ENCODE measurements around the gene TTLL8. TPM values are rescaled to one million over a fixed set of nuclear protein-coding genes. Genes with fewer than 3 reads are reported as not detected.

TTLL8 gene
- total and polyA plus RNA-seq, 2 donors (not counting 3 experiments of a cell fraction or from before 2014, with no cell fraction given) = not detected

GRCh38 chr22:50032941-50033601, 25.0 kb downstream of the TTLL8 start:
- no peak for FAIRE-seq
- dilution Hi-C loops (cut with MboI; ENCODE audit: extremely low pct_ligation_motif_present, low sequenced_read_pairs) = no loop called here
- BruUV-seq (replicated peaks) = no TSS peak

More at GRCh38 chr22:50032941-50033601, 25.0 kb downstream of the TTLL8 start:
- CTCF ChIA-PET = no interaction called here
- Histone ChIP-seq H3K4me2 (ENCODE audit: insufficient read depth, low read length) (no peak overlapping the region), H3K9ac (replicated peaks; ENCODE audit: extremely low read depth, insufficient read depth, low read length) (no peak overlapping the region), H3K36me3 (ENCODE audit: control insufficient read depth in 2 of 2, extremely low read depth in 1 of 2, insufficient read depth in 2 of 2, low read length in 2 of 2) (no peaks in the 10 kb centered on the region), H4K20me1 (replicated peaks; ENCODE audit: control insufficient read depth, extremely low read depth, insufficient read depth, low read length) (no peaks in the 10 kb centered on the region), H2AFZ (ENCODE audit: low read depth, low read length) (no peak overlapping the region), H3K9me3 (replicated peaks; ENCODE audit: control insufficient read depth, insufficient read depth, low read length) (no peaks in the 10 kb centered on the region), H3K9me1 (replicated peaks; ENCODE audit: control insufficient read depth, extremely low read depth, insufficient read depth, low read length) (no peaks in the 10 kb centered on the region), H3K27ac (ENCODE audit: insufficient read depth, low read depth, low read length) (no peak overlapping the region), H3K4me1 (ENCODE audit: control insufficient read depth, extremely low read depth, insufficient read depth, low read length) (no peaks in the 10 kb centered on the region), H3K4me3 (replicated peaks in 1 of 3; ENCODE audit: insufficient read depth in 1 of 3, low read depth in 1 of 3, low read length in 3 of 3) (no peak overlapping the region), H3K79me2 (ENCODE audit: control insufficient read depth, insufficient read depth, low read length) (no peaks in the 10 kb centered on the region), H3K27me3 (ENCODE audit: control insufficient read depth in 2 of 2, insufficient read depth in 2 of 2, low read length in 2 of 2) (no peaks in the 10 kb centered on the region)
- POLR2A ChIA-PET = no interaction called here
- DNase-seq (ENCODE audit: low read depth, low spot score) = no peak
- intact Hi-C loops (cut with micrococcal nuclease) = loop anchor here (5.0 kb wide), 2 partner anchors 41 to 266 kb away; no protein-coding TSS in a partner anchor
- no peak for TF ChIP-seq POLR2A (IDR thresholded peaks at IDR 0.05; ENCODE audit: low read depth, low read length)
- no peak for TF ChIP-seq POLR2AphosphoS5 (IDR thresholded peaks at IDR 0.05; ENCODE audit: insufficient read depth, low read depth, low read length)
- no peak for TF ChIP-seq JUN (IDR thresholded peaks at IDR 0.05; ENCODE audit: borderline replicate concordance, insufficient read depth, insufficient read length, low read depth)
- no peak for TF ChIP-seq CTCF (IDR thresholded peaks at IDR 0.05; ENCODE audit: extremely low read depth in 1 of 2, insufficient read depth in 1 of 2, low read depth in 1 of 2, low read length in 2 of 2)
- TF ChIP-seq MYC (IDR thresholded peaks at IDR 0.05; ENCODE audit: low read depth, low read length) = no peak
- TF ChIP-seq EZH2 (IDR thresholded peaks at IDR 0.05; ENCODE audit: borderline replicate concordance, low read depth, low read length, severe bottlenecking) = no peak
- TF ChIP-seq GATA2 (IDR thresholded peaks at IDR 0.05; ENCODE audit: insufficient read depth, insufficient read length, low read depth, low read length) = no peak
- TF ChIP-seq FOS (IDR thresholded peaks at IDR 0.05; ENCODE audit: borderline replicate concordance, insufficient read depth, low read length) = no peak
- TF ChIP-seq, protein P1, sequence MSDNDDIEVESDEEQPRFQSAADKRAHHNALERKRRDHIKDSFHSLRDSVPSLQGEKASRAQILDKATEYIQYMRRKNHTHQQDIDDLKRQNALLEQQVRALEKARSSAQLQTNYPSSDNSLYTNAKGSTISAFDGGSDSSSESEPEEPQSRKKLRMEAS (IDR thresholded peaks at IDR 0.05; ENCODE audit: insufficient read depth, insufficient read length) = no peak
